HG03469 (cell line): ENCODE data around the gene ATF3.

ENCODE experiments used
- ATAC-seq: cut with Tn5 transposase; IDR thresholded peaks from one replicate; pipeline ENCODE4 v1.9.1; 2021; ENCODE audit warnings: mild to moderate bottlenecking, moderate library complexity, moderate number of reproducible peaks; ENCODE audit not compliant: unreplicated experiment

ATF3 gene

DNA sequence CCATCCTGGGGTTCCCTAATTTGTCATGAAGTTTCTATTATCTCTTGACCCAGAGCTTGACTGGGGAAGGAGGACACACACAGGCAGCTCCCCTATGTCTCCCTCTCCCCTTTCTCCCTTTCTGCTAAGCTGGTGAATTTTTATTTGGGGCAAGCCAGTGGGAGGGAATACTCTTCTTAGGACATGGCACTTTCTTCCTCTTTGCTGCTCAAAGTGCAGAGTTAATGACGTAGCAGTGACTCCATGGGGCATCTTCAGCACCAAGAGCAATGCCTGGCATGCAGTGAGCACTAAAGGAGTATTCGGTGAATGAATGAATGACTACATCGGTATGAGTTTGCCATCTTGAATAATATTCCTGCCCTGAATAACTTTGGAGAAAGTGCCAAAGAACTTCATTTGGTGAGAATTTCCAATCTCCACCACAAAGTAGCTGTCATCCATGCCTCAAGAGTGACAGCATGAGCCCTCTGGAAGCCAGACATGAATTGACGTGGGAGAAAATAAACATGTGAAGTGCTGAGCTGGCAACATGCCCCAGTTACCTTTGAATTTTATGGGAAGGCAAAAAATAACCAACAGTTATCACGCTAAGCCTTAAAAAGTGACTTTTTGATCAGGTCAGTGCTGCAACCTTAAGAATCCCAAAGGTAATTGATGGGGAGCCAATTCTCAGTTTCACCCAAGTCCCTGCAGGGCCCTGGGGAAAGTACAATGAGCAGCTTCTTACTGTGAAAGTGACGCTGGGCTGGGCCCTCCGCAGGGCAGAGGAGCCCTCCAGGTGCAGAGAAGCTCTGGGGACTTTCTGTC is 22.1 kb upstream of the ATF3 start:
- peak; percentile 90 for ATAC-seq

DNA sequence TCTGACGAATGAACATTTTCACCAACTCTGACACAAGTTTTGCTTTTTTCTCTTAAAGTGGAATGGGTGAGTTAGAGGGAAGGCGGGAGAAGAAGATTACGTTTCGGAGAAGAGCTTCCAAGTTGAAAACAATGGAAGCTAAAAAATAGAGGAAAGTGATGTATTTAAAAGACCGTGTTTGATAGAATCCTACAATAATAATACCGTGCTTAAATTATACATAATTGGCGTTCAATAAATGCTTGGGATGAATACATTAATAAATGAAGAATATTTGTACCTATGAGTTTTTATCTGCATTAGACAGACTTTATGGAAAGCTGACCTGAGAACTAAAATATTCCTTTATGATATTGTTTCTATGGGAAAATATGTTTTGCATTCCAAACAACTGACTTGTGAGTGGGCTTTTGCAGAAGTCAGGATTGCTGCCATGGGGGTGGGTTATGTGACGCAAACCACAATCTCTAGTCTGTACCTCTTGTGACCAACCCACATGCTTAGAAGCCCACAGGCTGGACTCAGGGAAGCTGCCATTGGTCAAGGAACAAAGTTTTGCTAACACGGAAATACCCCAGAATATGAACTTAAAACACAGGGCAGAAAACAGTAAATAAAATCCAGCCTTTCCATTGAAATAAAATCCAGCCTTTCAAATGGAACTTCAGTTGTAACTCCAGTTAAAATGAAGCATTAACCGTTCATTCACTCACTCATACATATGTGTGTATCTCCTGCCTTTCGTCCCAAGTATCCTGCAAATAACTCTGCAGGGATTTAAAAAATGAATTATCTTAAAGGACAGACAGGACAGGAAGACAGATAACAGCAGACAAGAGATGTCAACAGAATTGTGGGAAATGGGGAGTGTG is 21.3 kb upstream of the ATF3 start:
- ATAC-seq: no peak

DNA sequence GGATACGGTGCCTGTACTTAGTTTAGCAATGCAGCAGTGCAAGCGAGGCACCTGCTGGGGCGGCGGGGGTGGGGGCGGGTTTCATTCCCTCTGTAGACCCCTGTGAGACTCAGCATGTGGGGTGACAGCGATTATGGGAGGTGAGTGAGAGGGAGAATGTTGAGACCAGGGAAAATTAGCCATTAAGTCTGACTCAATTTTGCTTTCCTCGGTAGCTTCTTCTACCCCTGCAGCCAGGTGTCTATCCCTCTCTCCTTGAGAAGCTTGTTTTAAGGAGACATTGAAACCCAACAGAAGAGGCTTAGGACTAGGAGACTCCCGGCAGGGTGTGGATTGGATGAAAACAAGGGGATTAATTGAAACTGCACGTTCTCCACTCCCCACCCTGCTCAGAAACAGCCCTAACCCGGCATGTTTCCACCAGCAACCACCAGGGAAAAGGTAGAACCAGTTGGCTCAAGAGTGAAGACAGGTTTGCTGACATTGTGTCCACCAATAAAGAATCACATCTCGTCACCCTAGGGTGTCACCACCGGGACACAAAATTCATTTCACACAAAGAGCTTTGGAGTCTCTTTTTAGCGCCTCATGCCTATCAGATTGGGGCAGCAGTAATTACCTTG is 20.6 kb upstream of the ATF3 start:
- no peak for ATAC-seq

DNA sequence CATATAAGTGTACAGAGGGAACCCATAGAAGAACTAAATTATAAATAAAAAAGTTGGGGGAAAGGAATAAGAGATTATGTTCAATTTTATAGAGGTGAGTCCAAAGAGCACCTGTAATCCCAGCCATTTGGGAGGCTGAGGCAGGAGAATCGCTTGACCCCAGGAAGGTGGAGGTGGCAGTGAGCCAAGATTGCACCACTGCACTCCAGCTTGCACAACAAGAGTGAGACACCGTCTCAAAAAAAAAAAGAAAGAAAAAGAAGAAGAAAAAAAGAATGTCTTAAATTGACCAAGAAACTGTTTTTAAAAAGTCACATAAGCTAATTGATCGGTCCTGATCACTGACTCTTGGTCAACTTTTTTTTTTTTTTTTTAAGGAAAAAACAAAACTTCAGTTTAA is 19.1 kb upstream of the ATF3 start:
- ATAC-seq: no peak

DNA sequence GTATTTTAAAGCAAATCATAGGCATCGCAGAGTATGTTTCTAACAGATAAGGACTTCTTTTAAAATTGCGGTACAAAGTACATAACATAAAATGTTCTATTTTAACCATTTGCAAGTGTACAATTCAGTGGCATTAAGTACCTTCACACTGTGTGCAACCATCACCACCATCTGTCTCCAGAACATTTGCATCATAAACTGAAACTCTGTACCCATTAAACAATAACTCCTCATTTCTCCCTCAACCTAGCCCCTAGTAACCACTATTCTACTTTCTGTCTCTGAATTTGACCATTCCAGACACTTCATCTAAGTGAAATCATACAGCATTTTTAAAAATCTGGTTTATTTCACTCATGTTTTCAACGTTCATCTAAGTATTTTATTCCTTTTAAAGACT is 16.6 kb upstream of the ATF3 start:
- ATAC-seq: no peak

DNA sequence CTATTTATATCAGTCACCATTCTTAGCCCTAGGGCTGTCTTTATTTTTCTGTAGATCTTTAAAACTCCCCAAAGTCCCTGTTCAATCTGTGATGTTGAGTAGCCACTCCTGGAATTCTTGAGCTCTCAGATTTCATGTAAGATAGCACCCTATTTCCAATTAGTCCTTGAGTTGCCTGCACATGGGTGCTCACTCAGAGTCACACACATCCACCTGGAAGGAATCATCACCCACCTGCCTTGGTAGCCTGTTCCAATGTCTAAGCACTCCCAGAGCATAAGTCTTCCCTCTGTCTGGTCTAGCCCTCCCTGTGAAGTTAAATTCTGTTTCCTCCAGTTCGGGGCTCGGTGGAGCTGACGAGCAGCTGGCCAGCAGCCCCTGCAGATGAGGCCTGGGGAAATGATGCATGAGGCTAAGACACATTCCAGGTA is 14.7 kb upstream of the ATF3 start:
- no peak for ATAC-seq

DNA sequence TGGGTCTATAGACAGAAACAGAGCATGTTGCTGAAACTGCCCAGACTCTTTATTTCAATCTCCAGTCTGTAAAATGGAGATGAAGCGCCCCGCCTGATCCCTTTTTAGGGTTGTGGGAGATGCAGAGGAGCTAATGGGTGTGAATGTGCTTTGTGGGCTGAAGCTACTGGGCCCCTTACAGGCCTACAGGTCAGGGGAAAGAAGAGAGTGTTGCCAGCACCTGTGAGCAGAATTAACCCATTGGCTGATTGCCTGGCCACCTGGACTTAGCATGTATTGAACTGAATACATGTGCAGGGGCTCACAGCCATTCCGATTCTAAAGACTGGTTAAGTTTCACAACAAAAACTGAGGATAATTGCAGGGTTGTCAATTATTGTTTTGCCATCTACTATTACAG is 13.9 kb upstream of the ATF3 start:
- no peak for ATAC-seq

DNA sequence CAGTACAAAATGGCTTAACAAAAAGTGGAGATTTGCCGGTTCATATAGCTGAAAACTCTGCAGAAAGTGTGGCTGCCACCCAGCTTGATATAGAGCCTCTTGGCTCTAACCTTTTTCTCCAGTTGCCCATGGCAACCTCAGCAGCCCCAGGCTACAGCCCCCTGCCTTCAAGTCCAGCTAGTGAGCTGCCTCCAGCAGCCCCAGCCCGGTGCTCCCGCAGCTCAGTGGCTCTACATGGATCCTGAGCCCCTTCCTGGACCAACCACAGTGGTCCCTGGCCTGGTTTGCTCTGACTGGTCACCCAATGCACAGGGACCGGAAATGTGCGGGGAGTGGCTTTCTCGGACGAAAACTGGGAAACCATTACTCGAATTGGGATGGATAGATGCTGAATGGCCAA is 13.3 kb upstream of the ATF3 start:
- ATAC-seq: no peak

DNA sequence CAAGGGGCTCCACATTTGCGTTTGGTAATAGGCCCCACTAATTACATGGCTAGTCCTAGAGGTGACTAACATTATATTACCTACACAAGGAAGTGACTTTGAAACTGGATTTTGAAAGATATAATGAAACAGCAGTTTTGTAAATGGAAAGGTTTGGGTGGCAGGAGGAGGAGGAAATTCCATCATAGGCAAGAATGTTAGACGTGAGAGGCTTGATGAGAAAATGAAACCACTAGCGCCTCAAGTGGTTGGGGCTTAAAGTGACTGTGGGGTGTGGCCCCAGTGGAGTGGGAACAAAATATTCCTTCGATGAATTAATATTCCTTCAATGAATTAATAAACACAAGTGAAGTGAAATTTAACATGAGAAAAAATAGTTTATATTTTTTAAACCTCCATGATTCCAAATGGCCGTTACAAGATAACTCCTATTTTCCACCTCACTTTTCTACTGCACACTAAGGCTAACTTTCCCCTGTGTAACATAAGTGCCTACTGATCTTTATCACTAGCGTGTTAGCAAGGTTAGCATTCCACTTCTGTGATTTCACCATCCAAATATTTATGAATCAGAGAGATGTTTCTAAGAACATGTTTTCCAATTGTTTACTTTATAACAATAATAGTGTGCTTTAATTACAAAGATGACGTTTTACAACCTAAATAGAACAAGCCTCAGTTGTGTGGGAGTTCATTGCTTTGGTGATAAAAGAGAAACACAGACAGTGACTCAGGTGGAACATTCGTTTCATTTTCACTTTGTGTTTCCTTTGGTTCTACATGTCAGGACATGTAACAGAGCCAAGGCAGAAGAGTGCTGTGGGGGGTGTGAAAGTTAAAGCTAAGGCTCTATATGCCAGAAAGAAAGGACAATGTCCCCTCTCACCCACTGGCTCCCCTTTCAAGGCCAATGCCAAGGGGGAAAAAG is 12.5 kb upstream of the ATF3 start:
- peak; percentile 94 for ATAC-seq

DNA sequence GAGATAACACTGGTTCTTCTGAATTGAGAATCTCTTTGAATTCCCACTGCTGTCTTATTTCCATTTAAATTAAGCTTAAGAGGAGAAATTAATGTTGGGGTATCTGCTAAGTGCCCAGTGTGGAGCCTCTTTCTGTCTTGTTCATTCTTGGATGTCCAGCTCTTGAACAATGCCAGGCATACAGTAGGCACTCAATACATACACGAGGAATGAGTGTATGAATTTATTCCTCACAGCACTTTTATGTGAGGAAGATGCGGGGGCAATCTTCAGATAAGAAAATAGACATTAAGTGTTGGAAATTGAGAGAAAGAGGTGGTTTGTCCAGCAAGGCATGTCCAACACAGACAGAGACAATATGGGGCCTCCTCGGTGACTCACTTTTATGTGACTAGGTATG is 11.8 kb upstream of the ATF3 start:
- no peak for ATAC-seq

DNA sequence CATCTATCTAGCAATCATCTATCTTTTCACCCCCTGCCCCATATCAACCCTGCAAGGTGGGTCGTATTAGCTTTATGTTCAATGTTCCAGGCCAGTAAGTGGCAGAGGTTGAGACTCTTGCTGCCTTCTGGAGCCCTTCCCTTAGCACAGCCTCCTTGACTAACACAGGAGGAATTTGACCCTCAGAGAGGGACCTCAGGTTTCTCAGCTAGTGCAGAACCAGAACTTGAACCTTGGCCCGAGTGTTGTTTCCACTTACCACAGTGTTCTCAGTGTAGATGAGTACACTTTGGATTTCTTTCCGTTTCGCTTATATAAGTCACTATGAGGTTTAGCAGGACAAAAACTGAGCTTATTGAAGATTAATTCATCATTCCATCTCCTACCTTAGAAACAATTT is 11.1 kb upstream of the ATF3 start:
- no peak for ATAC-seq

DNA sequence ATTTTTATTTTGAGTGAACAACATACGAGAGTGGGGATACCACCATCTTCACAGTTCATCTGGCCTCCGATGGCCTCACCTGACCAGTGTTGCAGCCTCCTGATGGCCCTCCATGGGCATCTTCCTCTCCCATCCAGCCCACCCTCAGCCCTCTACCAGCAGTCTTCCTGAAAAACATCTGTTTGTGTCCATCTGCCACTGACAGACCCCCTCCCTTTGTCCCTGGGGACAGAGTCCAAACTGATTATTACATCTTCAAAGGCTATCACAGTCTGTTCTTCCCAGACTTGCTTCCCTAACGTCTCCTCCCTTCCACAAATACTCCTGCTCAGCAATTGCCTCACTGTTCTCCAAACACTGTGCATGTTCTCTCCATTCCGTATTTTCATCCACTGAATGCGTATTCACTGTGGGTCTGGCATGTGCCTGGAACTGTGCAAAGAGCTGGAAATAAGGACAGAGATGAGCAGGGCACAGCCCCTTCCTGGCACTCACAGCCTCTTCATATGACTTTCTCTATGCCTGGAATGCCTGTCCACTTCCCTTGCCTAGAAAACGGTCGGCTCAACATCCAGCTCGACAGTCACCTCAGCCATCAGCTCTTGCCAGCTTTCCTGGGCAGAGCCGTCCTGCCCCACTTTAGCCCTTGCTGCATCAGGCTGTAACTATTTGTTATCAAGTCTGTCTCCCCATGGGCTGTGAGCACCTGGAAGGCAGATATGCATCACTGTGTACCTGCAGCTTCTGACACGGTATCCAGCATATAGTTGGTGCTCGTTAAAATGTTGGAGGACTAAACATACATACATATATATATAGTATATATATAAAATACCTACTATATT is 8.3 kb upstream of the ATF3 start:
- ATAC-seq: no peak

DNA sequence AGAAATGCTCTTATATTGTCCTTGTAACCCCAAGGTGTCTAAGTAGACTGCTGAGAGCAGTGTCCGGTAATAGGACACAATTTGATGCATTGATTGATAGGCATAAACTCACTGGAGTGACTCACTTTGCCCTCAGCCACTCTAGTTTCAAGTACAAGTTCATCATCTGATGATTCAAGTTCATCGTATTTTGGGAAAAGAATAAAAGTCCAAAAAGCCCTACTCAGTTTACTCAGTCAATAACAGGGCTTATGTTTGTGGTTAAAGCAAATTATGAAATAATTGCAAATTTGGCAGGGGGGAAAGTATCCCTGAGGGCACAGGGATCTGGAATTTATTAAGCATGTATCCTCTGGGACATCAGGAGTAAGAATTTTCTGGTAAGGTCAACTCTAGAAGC is 7.6 kb upstream of the ATF3 start:
- ATAC-seq: no peak

DNA sequence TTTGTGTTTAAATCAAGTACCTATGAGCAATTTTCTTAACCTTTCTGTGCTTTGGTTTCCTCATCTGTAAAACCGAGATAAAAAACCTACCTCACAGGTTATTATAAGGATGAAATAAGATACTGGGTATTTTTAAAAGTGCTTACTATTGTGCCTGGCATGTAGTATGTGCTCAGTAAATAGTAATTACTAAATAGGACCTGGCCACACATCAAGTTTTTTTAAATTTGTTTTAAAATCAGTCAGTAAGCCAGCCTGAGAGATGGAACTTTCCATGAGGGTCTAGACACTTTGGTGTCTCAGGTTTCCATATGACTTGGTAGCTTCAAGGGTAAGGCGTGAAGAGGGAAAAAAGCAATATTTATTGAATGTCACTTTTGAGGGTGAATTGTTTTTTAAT is 7.0 kb upstream of the ATF3 start:
- ATAC-seq: no peak

DNA sequence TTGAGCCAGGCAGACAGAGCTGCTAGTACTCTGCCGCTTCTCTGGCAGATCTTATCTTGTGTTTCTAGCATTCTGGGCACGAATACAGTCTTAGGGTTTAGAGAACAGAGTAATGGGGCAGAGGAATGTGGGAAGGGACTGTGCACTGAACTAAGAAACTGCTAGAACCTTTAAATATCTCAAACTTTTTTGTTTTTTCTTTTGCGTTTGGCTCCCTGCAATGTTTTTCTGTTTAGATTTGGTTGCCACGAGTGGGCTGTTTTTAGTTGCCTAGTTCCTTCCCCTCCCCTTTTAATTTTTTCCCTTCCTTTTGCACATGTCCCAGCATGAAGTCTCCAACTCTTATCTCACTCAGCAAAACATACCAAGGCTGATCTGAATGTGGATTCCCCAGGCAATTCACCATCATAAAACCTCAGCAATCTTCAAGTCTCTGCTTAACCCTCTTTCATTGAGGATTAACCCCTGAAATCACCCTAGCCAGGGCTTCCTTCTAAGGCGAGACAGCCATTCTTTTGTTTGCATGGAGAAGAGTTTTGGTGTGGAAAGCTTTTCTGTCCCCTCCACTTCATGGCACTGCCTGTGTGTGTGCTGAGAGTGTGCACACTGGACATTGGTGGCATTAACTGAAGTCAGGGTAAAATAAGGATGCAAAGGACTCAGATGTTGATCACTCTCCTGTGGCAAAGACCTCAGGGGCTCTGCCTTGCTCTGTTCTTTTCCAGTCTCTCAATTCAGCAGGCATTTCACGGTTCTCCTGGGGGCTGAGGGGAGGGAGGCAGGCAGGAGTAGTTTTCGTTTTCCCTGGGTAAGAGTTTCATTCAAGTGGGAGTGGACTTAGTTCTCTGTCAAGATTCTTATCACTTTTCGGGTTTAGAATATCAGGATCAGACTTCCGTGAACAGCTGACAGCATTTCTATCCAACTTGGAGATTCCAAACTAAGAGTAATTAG is 2.8 kb upstream of the ATF3 start:
- no peak for ATAC-seq

DNA sequence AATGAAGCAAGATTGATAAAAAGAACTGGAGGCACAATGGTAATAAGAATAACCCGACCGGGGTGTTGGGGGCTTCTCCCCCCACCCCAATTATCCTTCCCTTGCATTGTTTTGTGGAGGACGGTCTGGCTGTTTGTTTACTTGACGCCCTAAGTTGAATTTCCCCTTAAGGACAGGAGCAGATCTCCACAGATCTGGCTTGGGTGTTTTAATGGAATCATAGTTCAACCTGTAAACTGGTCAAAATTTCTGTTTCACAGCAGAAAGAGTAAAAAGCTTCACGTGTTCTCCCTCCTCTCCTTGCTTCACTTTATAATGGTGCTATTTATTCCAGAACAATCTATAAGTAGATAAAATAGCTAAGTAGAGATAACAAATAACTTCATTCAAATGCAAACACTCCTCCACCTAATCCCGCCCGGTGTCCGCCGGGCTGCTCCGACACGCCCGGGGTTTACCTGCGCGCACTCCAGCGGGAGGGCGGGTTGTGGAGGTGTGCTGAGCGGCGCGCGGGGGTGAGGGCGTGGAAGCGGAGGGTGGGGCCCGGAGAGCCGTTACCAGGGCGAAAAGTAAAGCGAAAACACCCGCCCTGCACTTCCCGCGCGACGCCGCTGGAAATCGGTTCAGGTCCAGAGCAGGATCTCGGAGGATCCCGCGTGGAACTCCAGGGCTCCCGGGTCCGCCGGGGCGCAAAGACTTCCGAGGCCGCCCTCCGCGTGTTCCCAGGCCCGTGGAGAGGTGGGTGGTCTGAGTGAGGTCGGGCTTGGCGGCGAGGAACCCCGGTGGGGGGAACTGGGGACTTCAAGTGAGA is 2.0 kb upstream of the ATF3 start:
- ATAC-seq: no peak

DNA sequence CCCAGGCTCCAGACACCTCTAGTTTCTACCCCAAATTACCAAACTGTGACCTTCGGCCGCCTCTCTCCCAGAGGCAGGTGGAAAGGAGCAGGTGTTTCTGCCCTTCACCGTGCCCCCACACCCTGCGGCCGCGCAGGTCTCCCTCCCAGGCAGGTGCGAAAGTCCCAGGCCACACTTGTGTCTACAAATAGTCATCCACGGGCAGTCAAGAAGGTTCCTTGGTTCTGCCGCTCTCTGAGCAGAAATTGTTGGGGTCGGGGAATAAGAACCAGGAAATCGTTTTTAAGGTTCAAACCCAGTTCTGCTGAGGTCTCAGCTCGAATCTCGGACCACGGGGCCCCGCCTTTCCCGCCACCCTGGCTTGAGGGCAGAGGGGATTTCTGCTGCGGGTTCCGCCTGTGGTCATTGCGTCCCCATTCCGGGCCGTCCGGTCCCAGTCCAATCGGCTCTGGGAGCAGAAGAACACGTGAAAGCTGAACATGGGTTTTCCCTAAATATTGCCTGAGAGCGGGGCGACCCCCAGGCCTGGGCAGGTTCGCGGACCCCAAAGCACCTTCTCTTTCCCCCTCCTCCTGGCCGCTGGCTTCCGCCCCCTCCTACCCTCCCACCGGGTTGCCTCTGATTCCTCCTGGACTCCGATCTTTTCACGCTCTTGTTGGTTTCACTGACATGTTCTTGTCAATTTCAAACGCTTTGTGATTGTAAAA is 1.2 kb upstream of the ATF3 start:
- no peak for ATAC-seq
